Panc1 (cell line): ENCODE measurements around the gene SPIN4. TPM values are rescaled to one million over a fixed set of nuclear protein-coding genes. Genes with fewer than 3 reads are reported as not detected.
"Not testable (repeated sequence)": the region's sequence is repeated elsewhere in the genome, so short reads cannot be mapped to it uniquely, and the experiment has no call there.

Experiments
- ATAC-seq: fragments of 200-7000 bp; cut with Tn5 transposase; 2 replicates; pipeline ENCODE4 v1.9.1; 2020; ENCODE audit warnings: mild to moderate bottlenecking, moderate library complexity
- BruUV-seq: library from RNA; stranded (reverse); fragments of 400-500 nt; replicated peaks from 2 replicates; lab custom pipeline; 2021; lab: Mats Ljungman, UMichigan
- CTCF ChIA-PET: fragments of 300-600 bp; sonication (Branson Sonifier 250); formaldehyde crosslinking; loops from one replicate; lab custom pipeline; 2022; ENCODE audit warnings: antibody characterized with exemption; lab: Charles Lee
- POLR2A ChIA-PET: fragments of 300-600 bp; sonication (Branson Sonifier 250); formaldehyde crosslinking; loops from one replicate; lab custom pipeline; 2022; ENCODE audit warnings: antibody characterized with exemption; lab: Charles Lee
- DNase-seq: peaks from one replicate; pipeline ENCODE4 v3.0.0-alpha.2; 2010; ENCODE audit warnings: low read depth, low spot score
- H3K27ac ChIP-seq: 2 replicates; pipeline ENCODE4 v1.5.1; 2011; ENCODE audit warnings: mild to moderate bottlenecking, low read length, inconsistent platforms
- H3K27me3 ChIP-seq: fragments of 200-500 bp; sonication (Bioruptor generic); 2 replicates; pipeline ENCODE4 v1.6.0; 2014; ENCODE audit warnings: low read length, inconsistent platforms; ENCODE audit not compliant: control insufficient read depth, insufficient read depth
- H3K36me3 ChIP-seq: fragments of 200-500 bp; sonication (Bioruptor generic); 2 replicates; pipeline ENCODE4 v1.5.1; 2014; ENCODE audit warnings: inconsistent platforms, mild to moderate bottlenecking, low read length, moderate library complexity; ENCODE audit not compliant: control insufficient read depth, insufficient read depth
- H3K4me1 ChIP-seq: 2 replicates; pipeline ENCODE4 v1.5.1; 2011; ENCODE audit warnings: inconsistent platforms, mild to moderate bottlenecking, low read length, moderate library complexity; ENCODE audit not compliant: control insufficient read depth, insufficient read depth
- H3K4me3 ChIP-seq, 2 experiments: 2 replicates each; pipeline ENCODE4 v1.5.1; 2011 to 2012; ENCODE audit warnings: low read depth in 2 of 2, low read length in 2 of 2, mild to moderate bottlenecking in 2 of 2, inconsistent platforms in 1 of 2, moderate library complexity in 1 of 2
- H3K9me3 ChIP-seq: fragments of 200-500 bp; sonication (Bioruptor generic); 2 replicates; pipeline ENCODE4 v1.5.1; 2014; ENCODE audit warnings: low read depth, mild to moderate bottlenecking, inconsistent platforms, low read length, moderate library complexity; ENCODE audit not compliant: control insufficient read depth, insufficient read depth
- CTCF ChIP-seq: fragments of 450-650 bp; IDR thresholded peaks from 2 replicates; pipeline ENCODE4 v1.5.1; 2017; ENCODE audit warnings: mild to moderate bottlenecking
- POLR2AphosphoS5 ChIP-seq: IDR thresholded peaks from 2 replicates; pipeline ENCODE4 v1.6.1; 2012; ENCODE audit warnings: mild to moderate bottlenecking, low read depth, low read length, moderate library complexity
- REST ChIP-seq, 2 experiments: IDR thresholded peaks; 2 replicates each; pipeline ENCODE4 v1.6.1; 2011 to 2012; ENCODE audit warnings: low read depth in 2 of 2, control low read depth in 1 of 2, low read length in 1 of 2, mild to moderate bottlenecking in 1 of 2, moderate library complexity in 1 of 2; ENCODE audit not compliant: insufficient read depth in 1 of 2
- SIN3A ChIP-seq: IDR thresholded peaks from 2 replicates; pipeline ENCODE4 v1.6.1; 2012; ENCODE audit warnings: low read depth, mild to moderate bottlenecking, low read length, moderate library complexity, borderline replicate concordance; ENCODE audit not compliant: insufficient read depth
- TCF7L2 ChIP-seq: IDR thresholded peaks from 2 replicates; pipeline ENCODE4 v1.6.1; 2011; ENCODE audit warnings: mild to moderate bottlenecking, low read depth, low read length, inconsistent platforms
- in situ Hi-C: cut with HindIII; loops from 2 replicates; pipeline ENCODE4 v1.10.0; 2016; ENCODE audit warnings: low sequenced_read_pairs, low pct_unique_long_range_greater_than_20kb
- intact Hi-C: fragments of 100-400 bp; cut with micrococcal nuclease; formaldehyde crosslinking; loops from one replicate; pipeline ENCODE4 v1.10.0; 2022; ENCODE audit not compliant: unreplicated experiment
- total RNA-seq: library from RNA; stranded (reverse); gene quantifications from one replicate; pipeline ENCODE4 v1.2.1, GENCODE V29; 2021; ENCODE audit not compliant: unreplicated experiment

SPIN4 gene
- total RNA-seq, 1 experiment from 2014 or later, result 11.4 TPM

GRCh38 chrX:63394872-63395271, 43.7 kb upstream of the SPIN4 start:
- intact Hi-C loops, result no loop called here
- ATAC-seq, result no peak

GRCh38 chrX:63393094-63393493, 42.0 kb upstream of the SPIN4 start:
- H3K4me3 ChIP-seq, H3K36me3 ChIP-seq, BruUV-seq, H3K27me3 ChIP-seq, POLR2A ChIA-PET, H3K27ac ChIP-seq, ATAC-seq, CTCF ChIA-PET, intact Hi-C loops, in situ Hi-C loops, H3K9me3 ChIP-seq, DNase-seq, H3K4me1 ChIP-seq: not testable (repeated sequence)

More at GRCh38 chrX:63394872-63395271, 43.7 kb upstream of the SPIN4 start:
- no peak for DNase-seq
- H3K27ac ChIP-seq, result no peak overlapping the region
- no peaks in the 10 kb centered on the region for H3K36me3 ChIP-seq
- no peaks in the 10 kb centered on the region for H3K27me3 ChIP-seq
- no peaks in the 10 kb centered on the region for H3K9me3 ChIP-seq
- POLR2A ChIA-PET, result no interaction called here
- no TSS peak for BruUV-seq
- CTCF ChIA-PET, result no interaction called here
- H3K4me3 ChIP-seq, result no peak overlapping the region
- TF ChIP-seq CTCF (no peak), POLR2AphosphoS5 (no peak), TCF7L2 (no peak), SIN3A (no peak)
- no peaks in the 10 kb centered on the region for H3K4me1 ChIP-seq
- in situ Hi-C loops, result no loop called here

GRCh38 chrX:63387411-63387810, 36.3 kb upstream of the SPIN4 start:
- H3K4me3 ChIP-seq, result no peak overlapping the region
- DNase-seq, result no peak
- POLR2A ChIA-PET, result no interaction called here
- H3K36me3 ChIP-seq, result no peaks in the 10 kb centered on the region
- no peaks in the 10 kb centered on the region for H3K9me3 ChIP-seq
- no peak for ATAC-seq
- in situ Hi-C loops (no loop called here), intact Hi-C loops (no loop called here)
- CTCF ChIA-PET, result no interaction called here
- BruUV-seq, result no TSS peak
- no peak overlapping the region for H3K27ac ChIP-seq
- TF ChIP-seq POLR2AphosphoS5, result no peak
- no peak for TF ChIP-seq CTCF
- no peak for TF ChIP-seq TCF7L2
- TF ChIP-seq REST (IDR thresholded peaks at IDR 0.05; ENCODE audit: insufficient read depth in 1 of 2, low read depth in 2 of 2, low read length in 1 of 2), result no peak
- TF ChIP-seq SIN3A, result no peak
- H3K27me3 ChIP-seq, result no peaks in the 10 kb centered on the region
- no peaks in the 10 kb centered on the region for H3K4me1 ChIP-seq

GRCh38 chrX:63384263-63384662, 33.1 kb upstream of the SPIN4 start:
- ATAC-seq, DNase-seq, BruUV-seq, H3K27me3 ChIP-seq, H3K4me3 ChIP-seq, H3K9me3 ChIP-seq, in situ Hi-C loops, CTCF ChIA-PET, H3K27ac ChIP-seq, intact Hi-C loops, POLR2A ChIA-PET, H3K4me1 ChIP-seq, H3K36me3 ChIP-seq: not testable (repeated sequence)

GRCh38 chrX:63373012-63373411, 21.9 kb upstream of the SPIN4 start:
- H3K36me3 ChIP-seq, H3K4me1 ChIP-seq, POLR2A ChIA-PET, H3K9me3 ChIP-seq, intact Hi-C loops, BruUV-seq, ATAC-seq, CTCF ChIA-PET, H3K27ac ChIP-seq, H3K4me3 ChIP-seq, in situ Hi-C loops, H3K27me3 ChIP-seq, DNase-seq: not testable (repeated sequence)
